GM12878 (cell line): Measurements from ENCODE around the gene ANKRD11. TPM values are rescaled to one million over a fixed set of nuclear protein-coding genes. Genes with fewer than 3 reads are reported as not detected.

ENCODE experiments used
- ATAC-seq: fragments of 200-7000 bp; cut with Tn5 transposase; 3 replicates; pipeline ENCODE4 v1.9.1; 2020; ENCODE audit warnings: mild to moderate bottlenecking, moderate library complexity
- BruUV-seq: library from RNA; stranded (reverse); fragments of 400-500 nt; replicated peaks from 2 replicates; lab custom pipeline; 2021; lab: Mats Ljungman, UMichigan
- CTCF ChIA-PET: fragments of 300-600 bp; sonication (Branson Sonifier 250); formaldehyde crosslinking; extraction: SDS; loops from one replicate; lab custom pipeline; 2021; ENCODE audit warnings: inconsistent platforms; lab: Yijun Ruan, JAX
- POLR2A ChIA-PET: fragments of 350-600 bp; formaldehyde crosslinking; extraction: SDS; loops from one replicate; lab custom pipeline; 2021; ENCODE audit warnings: inconsistent platforms; lab: Charles Lee
- RAD21 ChIA-PET: fragments of 300-600 bp; sonication (Branson Sonifier 250); formaldehyde crosslinking; loops from one replicate; lab custom pipeline; 2023; ENCODE audit warnings: antibody characterized with exemption; ENCODE audit not compliant: unreplicated experiment; lab: Charles Lee
- SMC1A ChIA-PET: fragments of 300-600 bp; sonication (Branson Sonifier 250); formaldehyde crosslinking; loops from one replicate; lab custom pipeline; 2023; ENCODE audit not compliant: unreplicated experiment, uncharacterized antibody; lab: Charles Lee
- DNase-seq: peaks from one replicate; pipeline ENCODE4 v3.0.0-alpha.2; 2011; ENCODE audit warnings: low read depth, low spot score
- FAIRE-seq: peaks from 3 replicates; lab custom pipeline; 2011; peaks lifted over from hg19 to GRCh38; lab: Jason Lieb, UNC
- H2AFZ ChIP-seq: 2 replicates; pipeline ENCODE4 v1.6.0; 2011; ENCODE audit warnings: low read depth, low read length, control low read depth; ENCODE audit not compliant: control insufficient read depth
- H3K27ac ChIP-seq: 2 replicates; pipeline ENCODE4 v1.5.1; 2011; ENCODE audit warnings: control low read depth; ENCODE audit not compliant: control insufficient read depth, insufficient read depth
- H3K27me3 ChIP-seq, 2 experiments: replicated peaks in 1 of 2; 2 replicates each; pipeline versions ENCODE4 v1.6.0 to v1.6.1; 2011; ENCODE audit warnings: low read length in 1 of 2; ENCODE audit not compliant: control insufficient read depth in 2 of 2, insufficient read depth in 2 of 2
- H3K36me3 ChIP-seq, 2 experiments: 2 replicates each; pipeline ENCODE4 v1.5.1; 2011; ENCODE audit warnings: low read length in 1 of 2; ENCODE audit not compliant: control insufficient read depth in 2 of 2, insufficient read depth in 2 of 2
- H3K4me1 ChIP-seq: 2 replicates; pipeline ENCODE4 v1.6.1; 2011; ENCODE audit warnings: mild to moderate bottlenecking, low read length, moderate library complexity, mixed read lengths; ENCODE audit not compliant: control insufficient read depth, insufficient read depth
- H3K4me2 ChIP-seq: 2 replicates; pipeline ENCODE4 v1.6.0; 2011; ENCODE audit warnings: control low read depth; ENCODE audit not compliant: control insufficient read depth, insufficient read depth
- H3K4me3 ChIP-seq: fragments of 200-600 bp; sonication (generic); 2 replicates; pipeline ENCODE4 v1.5.1; 2016
- H3K79me2 ChIP-seq: 2 replicates; pipeline ENCODE4 v1.6.0; 2011; ENCODE audit warnings: low read length; ENCODE audit not compliant: control insufficient read depth, insufficient read depth
- H3K9ac ChIP-seq: 2 replicates; pipeline ENCODE4 v1.8.0; 2011; ENCODE audit warnings: low read length, control low read depth, mixed read lengths; ENCODE audit not compliant: control insufficient read depth, insufficient read depth
- H3K9me3 ChIP-seq: replicated peaks from 3 replicates; pipeline ENCODE4 v1.5.1; 2011; ENCODE audit warnings: mild to moderate bottlenecking, low read length; ENCODE audit not compliant: control insufficient read depth, insufficient read depth
- H4K20me1 ChIP-seq: 2 replicates; pipeline ENCODE4 v1.6.0; 2011; ENCODE audit not compliant: control insufficient read depth, insufficient read depth
- ASH2L ChIP-seq: fragments of 300-600, 200-600 bp; sonication (generic); IDR thresholded peaks from 2 replicates; pipeline ENCODE4 v1.6.1; 2017; ENCODE audit warnings: low read depth, mild to moderate bottlenecking, borderline replicate concordance
- CHD2 ChIP-seq: IDR thresholded peaks from 2 replicates; pipeline ENCODE4 v1.6.1; 2011; ENCODE audit warnings: low read depth, low read length, improper control_type of control experiment, borderline replicate concordance
- DPF2 ChIP-seq: fragments of 450-650 bp; IDR thresholded peaks from 2 replicates; pipeline ENCODE4 v1.6.1; 2017; ENCODE audit warnings: mild to moderate bottlenecking
- KLF5 ChIP-seq: fragments of 450-650 bp; IDR thresholded peaks from 2 replicates; pipeline ENCODE4 v1.6.1; 2014; ENCODE audit warnings: mild to moderate bottlenecking; ENCODE audit not compliant: partially characterized antibody
- POU2F2 ChIP-seq: IDR thresholded peaks from 3 replicates; pipeline ENCODE4 v1.6.1; 2011; ENCODE audit warnings: low read depth, mild to moderate bottlenecking, low read length, borderline replicate concordance
- SPI1 ChIP-seq: IDR thresholded peaks from 2 replicates; pipeline ENCODE4 v1.6.1; 2011; ENCODE audit warnings: low read depth, mild to moderate bottlenecking, low read length, moderate library complexity, borderline replicate concordance; ENCODE audit not compliant: insufficient read depth
- SREBF1 ChIP-seq: IDR thresholded peaks from 2 replicates; pipeline ENCODE4 v1.6.1; 2012; ENCODE audit warnings: mild to moderate bottlenecking, low read length
- STAT1 ChIP-seq: fragments of 450-650 bp; conservative IDR thresholded peaks from 2 replicates; pipeline ENCODE4 v1.6.1; 2014; ENCODE audit warnings: antibody characterized with exemption, mild to moderate bottlenecking
- ZNF217 ChIP-seq: fragments of 450-650 bp; IDR thresholded peaks from 2 replicates; pipeline ENCODE4 v1.6.1; 2017; ENCODE audit warnings: antibody characterized with exemption, mild to moderate bottlenecking
- WGBS: methylation state at CpG from one replicate; pipeline ENCODE4 v1.1.6; 2016; ENCODE audit warnings: low lambda C conversion rate; ENCODE audit not compliant: insufficient replicate concordance, insufficient coverage; ENCODE audit errors: missing lambda C conversion rate; 5-methylcytosine and 5-hydroxymethylcytosine counted together
- in situ Hi-C: fragments of 300-500 bp; cut with MboI; formaldehyde crosslinking; loops from 9 replicates; pipeline ENCODE4 v1.14.3; 2018; ENCODE audit warnings: mixed read lengths
- intact Hi-C: fragments of 100-400 bp; cut with micrococcal nuclease; formaldehyde crosslinking; loops from one replicate; pipeline ENCODE4 v1.14.2; 2022; ENCODE audit not compliant: unreplicated experiment
- polyA plus RNA-seq, 11 experiments: library from polyadenylated mRNA; depleted of rRNA in 4 of 11; unstranded in 6 of 11; stranded (reverse) in 5 of 11; fragments of >200 nt; fragmentation: Nextera tagmentation in 4 of 11; fragmentation: Illumina TruSeq in 1 of 11; extraction: Ambion mirVana in 4 of 11; extraction: Trizol in 1 of 11; gene quantifications; 1 replicate in 1 of 11; 2 replicates in 10 of 11; pipeline versions ENCODE4 v1.2.1 to v1.2.3, GENCODE V29; 2011 to 2016; ENCODE audit warnings: inconsistent platforms in 2 of 11, missing spikeins in 2 of 11, low read depth in 1 of 11
- total RNA-seq, 4 experiments: library from RNA; depleted of rRNA in 3 of 4; stranded (reverse); fragments of >200 nt in 3 of 4; fragmentation: Illumina TruSeq in 1 of 4; extraction: Trizol in 1 of 4; gene quantifications; 2 replicates each; pipeline versions ENCODE4 v1.2.1 to v1.2.3, GENCODE V29; 2013 to 2021
- TF ChIP-seq, protein P1 (sequence below): IDR thresholded peaks from 2 replicates; pipeline ENCODE4 v1.6.1; 2011; ENCODE audit warnings: borderline replicate concordance, low read depth, mild to moderate bottlenecking, moderate library complexity, low read length; ENCODE audit not compliant: insufficient read depth, poor library complexity, severe bottlenecking
- TF ChIP-seq, protein P2 (sequence below): IDR thresholded peaks from 2 replicates; pipeline ENCODE4 v1.6.1; 2011; ENCODE audit warnings: borderline replicate concordance, low read depth, mild to moderate bottlenecking, moderate library complexity, mixed read lengths, low read length; ENCODE audit not compliant: insufficient read depth; ENCODE audit errors: extremely low read length

The ANKRD11 gene
- total and polyA plus RNA-seq, 10 of the 15 experiments (the other 5 are each of a cell fraction or from before 2014, with no cell fraction given), result 5.1 to 103 (median 27.4) TPM

DNA sequence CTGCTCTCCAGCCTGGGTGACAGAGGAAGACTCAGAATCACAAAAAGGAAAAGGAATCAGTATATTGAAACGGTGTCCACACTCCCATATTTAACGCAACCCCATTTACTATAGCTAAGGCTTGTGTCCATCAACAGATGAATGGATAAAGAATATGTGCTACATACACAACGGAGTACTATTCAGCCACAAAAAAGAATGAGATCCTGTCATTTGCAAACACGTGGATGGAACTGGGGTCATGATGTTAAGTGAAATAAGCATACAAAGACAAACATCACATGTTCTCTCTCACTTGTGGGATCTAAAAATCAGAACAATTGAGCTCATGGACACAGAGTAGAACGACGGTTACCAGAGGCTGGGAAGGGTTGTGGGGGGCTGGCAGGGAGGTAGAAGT, 217.7 kb downstream of the ANKRD11 start (continued):
- TF ChIP-seq DPF2 (no peak), SREBF1 (no peak), ZNF217 (no peak), STAT1 (no peak), ASH2L (no peak)
- TF ChIP-seq, protein P1, sequence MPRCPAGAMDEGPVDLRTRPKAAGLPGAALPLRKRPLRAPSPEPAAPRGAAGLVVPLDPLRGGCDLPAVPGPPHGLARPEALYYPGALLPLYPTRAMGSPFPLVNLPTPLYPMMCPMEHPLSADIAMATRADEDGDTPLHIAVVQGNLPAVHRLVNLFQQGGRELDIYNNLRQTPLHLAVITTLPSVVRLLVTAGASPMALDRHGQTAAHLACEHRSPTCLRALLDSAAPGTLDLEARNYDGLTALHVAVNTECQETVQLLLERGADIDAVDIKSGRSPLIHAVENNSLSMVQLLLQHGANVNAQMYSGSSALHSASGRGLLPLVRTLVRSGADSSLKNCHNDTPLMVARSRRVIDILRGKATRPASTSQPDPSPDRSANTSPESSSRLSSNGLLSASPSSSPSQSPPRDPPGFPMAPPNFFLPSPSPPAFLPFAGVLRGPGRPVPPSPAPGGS, result no peak

DNA sequence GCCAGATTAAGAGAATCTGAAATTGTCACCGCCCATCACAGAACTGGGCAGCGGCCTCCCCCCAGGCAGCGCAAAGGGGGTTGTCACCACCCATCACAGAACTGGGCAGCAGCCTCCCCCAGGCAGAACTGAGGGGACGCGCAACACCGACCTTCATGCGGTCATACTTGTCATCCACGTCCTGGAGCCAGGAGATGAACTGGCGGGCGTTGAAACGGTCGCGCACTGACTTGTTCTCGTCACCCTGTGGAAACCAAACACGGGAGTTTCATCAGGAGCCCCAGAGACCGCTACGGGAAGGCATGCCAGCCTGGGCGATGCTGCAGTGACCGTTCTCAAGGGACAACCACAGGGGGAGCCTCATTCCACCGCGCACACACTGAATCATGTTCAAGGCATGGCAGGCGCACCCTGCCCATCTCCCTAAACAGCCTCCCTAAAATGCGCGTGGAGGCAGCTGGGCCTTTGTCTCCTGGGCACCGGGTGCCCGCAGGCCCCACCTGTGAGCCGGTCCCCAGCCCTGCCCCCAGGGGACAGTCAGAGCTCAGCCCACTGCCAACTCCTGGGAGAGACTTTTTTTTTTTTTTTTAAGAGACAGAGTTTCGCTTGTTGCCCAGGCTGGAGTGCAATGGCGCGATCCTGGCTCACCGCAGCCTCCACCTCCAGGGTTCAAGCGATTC, 219.6 kb downstream of the ANKRD11 start:
- in situ Hi-C loops, result no loop called here

More for the DNA sequence above, 219.6 kb downstream of the ANKRD11 start:
- CTCF ChIA-PET, result no interaction called here
- Histone ChIP-seq H3K9ac (no peak overlapping the region), H3K9me3 (no peaks in the 10 kb centered on the region), H4K20me1 (no peaks in the 10 kb centered on the region), H2AFZ (no peak overlapping the region), H3K36me3 (peaks cover 28% of the 10 kb centered on the region in 2 experiments), H3K4me2 (no peak overlapping the region), H3K27ac (no peak overlapping the region), H3K79me2 (no peaks in the 10 kb centered on the region)
- ATAC-seq, result no peak
- RAD21 ChIA-PET, result no interaction called here
- SMC1A ChIA-PET, result no interaction called here
- DNase-seq, result no peak
- FAIRE-seq, result no peak
- BruUV-seq, result no TSS peak
- TF ChIP-seq POU2F2, result no peak
- no peak for TF ChIP-seq KLF5
- no peak for TF ChIP-seq CHD2
- TF ChIP-seq, protein P2, sequence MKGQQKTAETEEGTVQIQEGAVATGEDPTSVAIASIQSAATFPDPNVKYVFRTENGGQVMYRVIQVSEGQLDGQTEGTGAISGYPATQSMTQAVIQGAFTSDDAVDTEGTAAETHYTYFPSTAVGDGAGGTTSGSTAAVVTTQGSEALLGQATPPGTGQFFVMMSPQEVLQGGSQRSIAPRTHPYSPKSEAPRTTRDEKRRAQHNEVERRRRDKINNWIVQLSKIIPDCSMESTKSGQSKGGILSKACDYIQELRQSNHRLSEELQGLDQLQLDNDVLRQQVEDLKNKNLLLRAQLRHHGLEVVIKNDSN, result no peak
- no peak for TF ChIP-seq SPI1
- TF ChIP-seq, all 136 proteins: peak for 0
- POLR2A ChIA-PET, result no interaction called here
- 98% methylated on average over 26 of the region's 32 CpGs for WGBS
- Histone ChIP-seq H3K4me1 (no peaks in the 10 kb centered on the region), H3K27me3 (no peaks in the 10 kb centered on the region), H3K4me3 (no peak overlapping the region)
- intact Hi-C loops, result no loop called here
